HG03175 (cell line): Measurements from ENCODE around the gene LRRC8B.
"Not testable (repeated sequence)": the region's sequence is repeated elsewhere in the genome, so short reads cannot be mapped to it uniquely, and the experiment has no call there.

Experiments
- ATAC-seq: cut with Tn5 transposase; IDR thresholded peaks from one replicate; pipeline ENCODE4 v1.9.1; 2021; ENCODE audit warnings: mild to moderate bottlenecking, moderate library complexity; ENCODE audit not compliant: unreplicated experiment

LRRC8B gene

GRCh38 chr1:89606227-89606980 is 81.8 kb downstream of the LRRC8B start:
- ATAC-seq, result no peak

GRCh38 chr1:89607156-89607555 is 82.5 kb downstream of the LRRC8B start:
- ATAC-seq, result no peak

- ATAC-seq, result no peak
Measured at GRCh38 chr1:89607586-89608318, 83.1 kb downstream of the LRRC8B start.

GRCh38 chr1:89608319-89608983 is 83.8 kb downstream of the LRRC8B start:
- no peak for ATAC-seq

GRCh38 chr1:89608984-89609725 is 84.5 kb downstream of the LRRC8B start:
- no peak for ATAC-seq

- no peak for ATAC-seq
Measured at GRCh38 chr1:89609781-89610456, 85.3 kb downstream of the LRRC8B start.

- no peak for ATAC-seq
Measured at GRCh38 chr1:89610457-89611011, 85.9 kb downstream of the LRRC8B start.

- ATAC-seq, result peak; percentile 98
Measured at GRCh38 chr1:89611721-89612120, 87.1 kb downstream of the LRRC8B start.

- no peak for ATAC-seq
Measured at GRCh38 chr1:89613928-89614327, 89.3 kb downstream of the LRRC8B start.

- no peak for ATAC-seq
Measured at GRCh38 chr1:89615676-89616598, 91.3 kb downstream of the LRRC8B start.

- ATAC-seq, result no peak
Measured at GRCh38 chr1:89616844-89617627, 92.4 kb downstream of the LRRC8B start.

- ATAC-seq, result no peak
Measured at GRCh38 chr1:89620664-89621063, 96.0 kb downstream of the LRRC8B start.

GRCh38 chr1:89622895-89623294 is 98.3 kb downstream of the LRRC8B start:
- ATAC-seq, result no peak

GRCh38 chr1:89624314-89624713 is 99.7 kb downstream of the LRRC8B start:
- no peak for ATAC-seq

GRCh38 chr1:89624715-89625323 is 100.2 kb downstream of the LRRC8B start:
- ATAC-seq, result no peak

- no peak for ATAC-seq
Measured at GRCh38 chr1:89627596-89627962, 103.0 kb downstream of the LRRC8B start.

- ATAC-seq, result no peak
Measured at GRCh38 chr1:89629146-89629545, 104.5 kb downstream of the LRRC8B start.

- not testable (repeated sequence) for ATAC-seq
Measured at GRCh38 chr1:89629600-89629999, 105.0 kb downstream of the LRRC8B start.
